HL-60 (cell line): ENCODE results near the gene TCTN3.

ENCODE experiments used
- DNase-seq, 2 experiments: peaks; one replicate each; pipeline ENCODE4 v3.0.0-alpha.2; 2010 to 2020; ENCODE audit warnings: low read depth in 1 of 2, low spot score in 1 of 2
- H3K27ac ChIP-seq: fragments of 250-450 bp; sonication (Bioruptor Pico); replicated peaks from 2 replicates; pipeline ENCODE4 v1.5.1; 2020; ENCODE audit warnings: mild to moderate bottlenecking, moderate library complexity
- H3K27me3 ChIP-seq: fragments of 250-450 bp; sonication (Bioruptor Pico); 2 replicates; pipeline ENCODE4 v1.5.1; 2021; ENCODE audit warnings: mild to moderate bottlenecking, moderate library complexity; ENCODE audit not compliant: insufficient read depth, poor library complexity, severe bottlenecking
- H3K4me3 ChIP-seq: replicated peaks from 2 replicates; pipeline ENCODE4 v1.5.1; 2011; ENCODE audit warnings: mild to moderate bottlenecking, control low read depth, low read length; ENCODE audit not compliant: insufficient read depth
- CTCF ChIP-seq: IDR thresholded peaks from one replicate; pipeline ENCODE4 v1.5.1; 2011; ENCODE audit warnings: low read length, control low read depth, inconsistent platforms; ENCODE audit not compliant: insufficient read depth
- GABPA ChIP-seq: IDR thresholded peaks from 2 replicates; pipeline ENCODE4 v1.6.1; 2012; ENCODE audit warnings: low read depth
- POLR2AphosphoS5 ChIP-seq: IDR thresholded peaks from 2 replicates; pipeline ENCODE4 v1.6.1; 2012; ENCODE audit warnings: low read depth
- REST ChIP-seq: IDR thresholded peaks from 2 replicates; pipeline ENCODE4 v1.6.1; 2012; ENCODE audit warnings: low read depth; ENCODE audit not compliant: insufficient replicate concordance
- SPI1 ChIP-seq: IDR thresholded peaks from 2 replicates; pipeline ENCODE4 v1.6.1; 2012; ENCODE audit warnings: low read depth, mild to moderate bottlenecking, borderline replicate concordance

Gene TCTN3

DNA sequence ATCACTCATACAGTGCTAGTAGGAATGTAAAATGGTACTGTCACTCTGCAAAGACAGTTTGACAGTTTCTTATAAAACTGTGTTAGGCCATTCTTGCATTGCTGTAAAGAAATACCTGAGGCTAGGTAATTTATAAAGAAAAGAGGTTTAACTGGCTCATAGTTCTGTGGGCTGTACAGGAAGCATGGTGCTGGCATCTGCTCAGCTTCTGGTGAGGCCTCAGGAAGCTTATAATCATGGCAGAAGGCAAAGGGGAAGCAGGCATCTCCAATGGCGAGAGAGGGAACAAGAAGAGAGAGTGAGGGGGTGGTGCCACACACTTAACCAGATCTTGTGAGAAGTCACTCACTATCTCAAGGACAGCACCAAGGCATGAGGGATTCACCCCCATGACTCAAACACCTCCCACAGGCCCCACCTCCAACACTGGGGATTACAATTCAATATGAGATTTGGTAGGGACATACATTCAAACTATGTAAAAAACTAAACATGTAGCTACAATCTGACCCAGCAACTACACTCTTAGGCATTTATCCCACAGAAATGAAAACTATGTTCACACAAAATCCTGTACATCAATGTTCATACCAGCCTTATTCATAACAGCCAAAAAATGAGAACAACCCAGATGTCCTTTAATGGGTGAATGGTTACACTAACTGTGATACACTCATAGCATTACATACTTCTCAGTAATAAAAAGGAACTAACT lies 42.2 kb downstream of the TCTN3 start:
- DNase-seq = peak in 1 of 2 experiments; percentile 22
- H3K27ac ChIP-seq = no peak overlapping the region
- no peak for TF ChIP-seq CTCF
- TF ChIP-seq POLR2AphosphoS5 = no peak
- no peaks in the 10 kb centered on the region for H3K27me3 ChIP-seq
- H3K4me3 ChIP-seq = no peak overlapping the region

DNA sequence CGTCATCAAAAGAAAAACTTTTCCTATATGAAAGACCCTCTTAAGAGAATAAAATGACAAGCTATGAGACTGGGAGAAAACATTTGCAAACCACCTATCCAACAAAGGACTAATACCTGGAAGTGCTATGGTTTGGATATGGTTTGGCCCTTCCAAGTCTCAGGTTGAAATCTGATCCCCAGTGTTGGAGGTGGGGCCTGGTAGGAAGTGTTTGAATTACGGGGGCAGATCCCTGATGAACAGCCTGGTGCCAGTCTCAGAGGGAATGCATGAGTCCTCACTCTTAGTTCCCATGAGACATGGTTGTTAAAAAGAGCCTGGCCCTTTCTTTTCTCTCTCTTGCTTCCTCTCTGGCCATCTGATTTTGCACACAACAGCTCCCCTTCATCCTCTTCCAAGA lies 43.5 kb downstream of the TCTN3 start:
- H3K4me3 ChIP-seq = no peak overlapping the region
- H3K27ac ChIP-seq = no peak overlapping the region
- no peaks in the 10 kb centered on the region for H3K27me3 ChIP-seq
- DNase-seq = no peak
- TF ChIP-seq REST = no peak
- no peak for TF ChIP-seq GABPA
- no peak for TF ChIP-seq SPI1
- no peak for TF ChIP-seq CTCF
- no peak for TF ChIP-seq POLR2AphosphoS5

GRCh38 chr10:95648138-95648537 lies 45.6 kb downstream of the TCTN3 start:
- no peak for DNase-seq
- TF ChIP-seq GABPA (no peak), CTCF (no peak), SPI1 (no peak), POLR2AphosphoS5 (no peak), REST (no peak)
- H3K27ac ChIP-seq = no peak overlapping the region
- no peak overlapping the region for H3K4me3 ChIP-seq
- no peaks in the 10 kb centered on the region for H3K27me3 ChIP-seq

- no peak for DNase-seq
- TF ChIP-seq POLR2AphosphoS5 (no peak), REST (no peak), GABPA (no peak), SPI1 (no peak), CTCF (no peak)
- Histone ChIP-seq H3K27me3 (no peaks in the 10 kb centered on the region), H3K4me3 (no peak overlapping the region), H3K27ac (no peak overlapping the region)
Observed at GRCh38 chr10:95646160-95646559, 47.6 kb downstream of the TCTN3 start.
